Dendritic cell treated with granulocyte-macrophage colony-stimulating factor and Interleukin-4, amounts not matched to agents 40 ng/mL and 50 ng/mL, for 4 days (primary cell): ENCODE data around the gene CX3CL1.
"Not testable (repeated sequence)": the region's sequence is repeated elsewhere in the genome, so short reads cannot be mapped to it uniquely, and the experiment has no call there.

Source experiments
- H3K27ac Mint-ChIP-seq: one replicate; pipeline ENCODE4 v1.8.0; 2022; ENCODE audit warnings: mild to moderate bottlenecking, mixed read lengths
- H3K27me3 Mint-ChIP-seq: one replicate; pipeline ENCODE4 v1.8.0; 2022; ENCODE audit warnings: mild to moderate bottlenecking, mixed read lengths
- H3K36me3 Mint-ChIP-seq: one replicate; pipeline ENCODE4 v1.8.0; 2022; ENCODE audit warnings: low read depth, mixed read lengths
- H3K4me1 Mint-ChIP-seq: one replicate; pipeline ENCODE4 v1.8.0; 2022; ENCODE audit warnings: low read depth, mixed read lengths
- H3K4me3 Mint-ChIP-seq: one replicate; pipeline ENCODE4 v1.8.0; 2022; ENCODE audit warnings: mild to moderate bottlenecking, moderate library complexity, mixed read lengths
- H3K9me3 Mint-ChIP-seq: one replicate; pipeline ENCODE4 v1.8.0; 2022; ENCODE audit warnings: mixed read lengths
- intact Hi-C: fragments of 100-400 bp; cut with micrococcal nuclease; formaldehyde crosslinking; loops from one replicate; pipeline ENCODE4 v1.15.0; 2022

Gene CX3CL1

GRCh38 chr16:57372372-57373116 lies at the start of gene CX3CL1:
TSS of gene CX3CL1 (plus strand) at chr16:57372490. CDS start at chr16:57372569, 79 bp downstream.
- H3K27ac Mint-ChIP-seq = no peak within 1 kb of the TSS
- no peaks in the 10 kb centered on the region for H3K9me3 Mint-ChIP-seq
- peaks cover 5% of the 10 kb centered on the region for H3K4me1 Mint-ChIP-seq
- peaks cover 62% of the 10 kb centered on the region for H3K27me3 Mint-ChIP-seq
- H3K36me3 Mint-ChIP-seq = no peaks in the 10 kb centered on the region
- no peak within 1 kb of the TSS for H3K4me3 Mint-ChIP-seq
- intact Hi-C loops = no loop called here

GRCh38 chr16:57324749-57325148 lies 47.5 kb upstream of the CX3CL1 start:
- Mint-ChIP-seq H3K4me3 (no peak overlapping the region), H3K36me3 (no peaks in the 10 kb centered on the region), H3K9me3 (no peaks in the 10 kb centered on the region), H3K27me3 (peaks cover 15% of the 10 kb centered on the region), H3K27ac (no peak overlapping the region), H3K4me1 (peaks cover 9% of the 10 kb centered on the region)
- intact Hi-C loops = no loop called here

DNA sequence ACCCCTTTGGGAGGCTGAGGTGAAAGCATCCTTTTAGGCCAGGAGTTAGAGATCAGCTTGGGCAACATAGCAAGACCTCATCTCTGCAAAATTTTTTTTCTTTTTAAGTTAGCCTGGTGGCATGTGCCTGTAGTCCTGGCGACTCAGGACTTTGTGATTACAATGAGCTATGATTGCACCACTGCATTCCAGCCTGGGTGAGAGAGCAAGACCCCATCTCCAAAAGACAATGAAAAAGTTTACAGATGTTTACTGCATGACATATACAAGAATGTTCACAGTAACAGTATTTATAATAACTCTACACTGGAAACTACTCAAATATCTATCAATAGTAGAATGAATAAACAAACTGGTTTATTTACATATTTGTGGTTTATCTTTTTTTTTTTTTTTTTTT lies 46.8 kb upstream of the CX3CL1 start:
- no peak overlapping the region for H3K27ac Mint-ChIP-seq
- no peaks in the 10 kb centered on the region for H3K36me3 Mint-ChIP-seq
- no peak overlapping the region for H3K4me3 Mint-ChIP-seq
- H3K9me3 Mint-ChIP-seq = no peaks in the 10 kb centered on the region
- intact Hi-C loops = no loop called here
- peaks cover 9% of the 10 kb centered on the region for H3K4me1 Mint-ChIP-seq
- peaks cover 19% of the 10 kb centered on the region for H3K27me3 Mint-ChIP-seq

- Mint-ChIP-seq H3K36me3 (no peaks in the 10 kb centered on the region), H3K4me1 (peaks cover 4% of the 10 kb centered on the region), H3K27ac (no peak overlapping the region), H3K9me3 (no peaks in the 10 kb centered on the region), H3K27me3 (peaks cover 31% of the 10 kb centered on the region), H3K4me3 (no peak overlapping the region)
- intact Hi-C loops = no loop called here
Observed at GRCh38 chr16:57329718-57330327, 42.5 kb upstream of the CX3CL1 start.

- no peak overlapping the region for H3K4me3 Mint-ChIP-seq
- H3K27ac Mint-ChIP-seq = no peak overlapping the region
- no peaks in the 10 kb centered on the region for H3K4me1 Mint-ChIP-seq
- H3K36me3 Mint-ChIP-seq = no peaks in the 10 kb centered on the region
- intact Hi-C loops = no loop called here
- no peaks in the 10 kb centered on the region for H3K9me3 Mint-ChIP-seq
- peaks cover 31% of the 10 kb centered on the region for H3K27me3 Mint-ChIP-seq
Observed at GRCh38 chr16:57331355-57331754, 40.9 kb upstream of the CX3CL1 start.

- Mint-ChIP-seq H3K4me1 (peaks cover under 1% of the 10 kb centered on the region), H3K4me3 (no peak overlapping the region), H3K9me3 (no peaks in the 10 kb centered on the region), H3K36me3 (no peaks in the 10 kb centered on the region), H3K27ac (no peak overlapping the region), H3K27me3 (peaks cover 31% of the 10 kb centered on the region)
- intact Hi-C loops = no loop called here
Observed at GRCh38 chr16:57333402-57333801, 38.9 kb upstream of the CX3CL1 start.

GRCh38 chr16:57335366-57335765 lies 36.9 kb upstream of the CX3CL1 start:
- H3K9me3 Mint-ChIP-seq = no peaks in the 10 kb centered on the region
- intact Hi-C loops = no loop called here
- peaks cover 22% of the 10 kb centered on the region for H3K27me3 Mint-ChIP-seq
- H3K27ac Mint-ChIP-seq = no peak overlapping the region
- peaks cover 20% of the 10 kb centered on the region for H3K4me1 Mint-ChIP-seq
- H3K36me3 Mint-ChIP-seq = peaks cover 6% of the 10 kb centered on the region
- no peak overlapping the region for H3K4me3 Mint-ChIP-seq

GRCh38 chr16:57341062-57341440 lies 31.2 kb upstream of the CX3CL1 start:
- peaks cover 6% of the 10 kb centered on the region for H3K36me3 Mint-ChIP-seq
- peak overlapping the region; percentile 20 for H3K4me3 Mint-ChIP-seq
- H3K4me1 Mint-ChIP-seq = peaks cover 58% of the 10 kb centered on the region
- H3K9me3 Mint-ChIP-seq = no peaks in the 10 kb centered on the region
- H3K27ac Mint-ChIP-seq = peak overlapping the region; percentile 60
- intact Hi-C loops = no loop called here
- peaks cover 2% of the 10 kb centered on the region for H3K27me3 Mint-ChIP-seq

DNA sequence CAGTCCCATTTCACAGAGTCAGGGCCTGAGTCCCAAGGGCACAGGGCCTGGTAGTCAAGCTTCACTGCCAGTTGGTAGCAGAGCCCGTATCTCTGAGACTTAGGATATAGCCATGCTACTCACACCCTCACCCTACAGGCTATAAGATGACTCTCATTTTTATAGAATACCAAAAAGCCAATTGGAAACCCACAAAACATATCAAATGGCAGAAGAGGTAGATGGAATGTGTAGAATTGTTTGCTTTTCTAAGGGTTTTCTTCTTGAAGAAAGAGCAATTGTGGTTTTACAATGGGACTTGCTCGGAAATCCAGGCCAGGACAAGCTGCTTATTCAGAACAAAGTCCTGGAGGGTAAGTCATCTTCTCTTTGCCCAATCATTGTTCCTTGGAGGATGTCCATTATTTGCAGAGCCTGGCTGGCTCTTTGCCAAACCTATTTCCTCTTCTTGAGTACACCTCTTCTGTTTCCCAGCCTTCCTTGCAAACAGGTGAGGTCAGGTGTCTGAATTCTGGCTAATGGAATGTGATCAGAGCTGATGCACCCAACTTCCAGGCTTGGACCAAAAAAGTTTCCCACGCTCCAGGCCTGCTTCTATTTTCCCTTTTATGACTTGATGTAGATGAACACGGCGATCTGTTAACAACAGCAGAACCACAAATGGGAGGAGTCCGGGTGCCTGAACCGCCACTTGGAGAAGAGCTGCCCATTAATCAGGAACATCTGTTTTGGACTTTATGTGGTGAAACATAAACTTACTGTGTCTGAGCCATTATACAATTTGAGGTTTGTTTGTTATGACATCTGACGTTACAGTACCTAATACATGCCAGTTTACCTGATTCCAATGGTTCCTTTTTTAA lies 30.6 kb upstream of the CX3CL1 start:
- H3K27me3 Mint-ChIP-seq = peaks cover 4% of the 10 kb centered on the region
- intact Hi-C loops = no loop called here
- peaks cover 58% of the 10 kb centered on the region for H3K4me1 Mint-ChIP-seq
- H3K9me3 Mint-ChIP-seq = no peaks in the 10 kb centered on the region
- H3K27ac Mint-ChIP-seq = peak overlapping the region; percentile 75
- no peak overlapping the region for H3K4me3 Mint-ChIP-seq
- H3K36me3 Mint-ChIP-seq = peaks cover 6% of the 10 kb centered on the region

- Mint-ChIP-seq H3K27me3 (peaks cover 10% of the 10 kb centered on the region), H3K4me1 (peaks cover 65% of the 10 kb centered on the region), H3K27ac (peak overlapping the region; percentile 75)
- H3K36me3 Mint-ChIP-seq, intact Hi-C loops, H3K9me3 Mint-ChIP-seq, H3K4me3 Mint-ChIP-seq: not testable (repeated sequence)
Observed at GRCh38 chr16:57342606-57343005, 29.7 kb upstream of the CX3CL1 start.

GRCh38 chr16:57343221-57343620 lies 29.1 kb upstream of the CX3CL1 start:
- Mint-ChIP-seq H3K36me3 (peaks cover 6% of the 10 kb centered on the region), H3K27me3 (peaks cover 11% of the 10 kb centered on the region)

DNA sequence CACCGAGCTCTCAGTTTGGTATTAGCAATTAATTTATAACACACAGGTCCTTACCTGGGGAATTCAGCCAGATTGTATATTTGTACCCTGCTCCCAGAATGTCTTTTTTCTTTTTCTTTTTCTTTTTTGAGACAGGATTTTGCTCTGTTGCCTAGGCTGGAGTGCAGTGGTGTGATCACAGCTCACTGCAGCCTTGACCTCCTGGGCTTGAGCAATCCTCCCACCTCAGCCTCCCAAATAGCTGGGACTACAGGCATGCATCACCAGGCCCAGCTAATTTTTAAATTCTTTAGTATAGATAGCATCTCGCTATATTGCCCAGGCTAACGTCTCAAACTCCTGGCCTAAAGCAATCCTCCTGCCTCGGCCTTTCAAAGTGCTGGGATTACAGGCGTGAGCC lies 28.2 kb upstream of the CX3CL1 start:
- Mint-ChIP-seq H3K4me1 (peaks cover 72% of the 10 kb centered on the region), H3K27me3 (peaks cover 11% of the 10 kb centered on the region)
- H3K36me3 Mint-ChIP-seq, H3K9me3 Mint-ChIP-seq, H3K4me3 Mint-ChIP-seq, intact Hi-C loops, H3K27ac Mint-ChIP-seq: not testable (repeated sequence)

More at GRCh38 chr16:57343221-57343620, 29.1 kb upstream of the CX3CL1 start:
- H3K27ac Mint-ChIP-seq = peak overlapping the region; percentile 75
- no peaks in the 10 kb centered on the region for H3K9me3 Mint-ChIP-seq
- peaks cover 71% of the 10 kb centered on the region for H3K4me1 Mint-ChIP-seq
- intact Hi-C loops = no loop called here
- peak overlapping the region; percentile 37 for H3K4me3 Mint-ChIP-seq

GRCh38 chr16:57345021-57345420 lies 27.3 kb upstream of the CX3CL1 start:
- H3K27me3 Mint-ChIP-seq = peaks cover 15% of the 10 kb centered on the region
- H3K36me3 Mint-ChIP-seq = no peaks in the 10 kb centered on the region
- H3K27ac Mint-ChIP-seq = no peak overlapping the region
- intact Hi-C loops = loop anchor here (5.0 kb wide), 1 partner anchor 43 kb away; no protein-coding TSS in a partner anchor
- H3K9me3 Mint-ChIP-seq = no peaks in the 10 kb centered on the region
- H3K4me3 Mint-ChIP-seq = no peak overlapping the region
- H3K4me1 Mint-ChIP-seq = peaks cover 72% of the 10 kb centered on the region

- H3K4me3 Mint-ChIP-seq = no peak overlapping the region
- intact Hi-C loops = loop anchor here (5.0 kb wide), 1 partner anchor 43 kb away; no protein-coding TSS in a partner anchor
- no peaks in the 10 kb centered on the region for H3K36me3 Mint-ChIP-seq
- H3K27me3 Mint-ChIP-seq = peaks cover 16% of the 10 kb centered on the region
- H3K4me1 Mint-ChIP-seq = peaks cover 69% of the 10 kb centered on the region
- H3K27ac Mint-ChIP-seq = no peak overlapping the region
- no peaks in the 10 kb centered on the region for H3K9me3 Mint-ChIP-seq
Observed at GRCh38 chr16:57345666-57346204, 26.6 kb upstream of the CX3CL1 start.
